HG03280 (cell line): Measurements from ENCODE around the gene MVB12B.

Experiments used
- ATAC-seq: cut with Tn5 transposase; IDR thresholded peaks from one replicate; pipeline ENCODE4 v1.9.1; 2021; ENCODE audit warnings: mild to moderate bottlenecking, moderate library complexity; ENCODE audit not compliant: unreplicated experiment

Gene MVB12B

DNA sequence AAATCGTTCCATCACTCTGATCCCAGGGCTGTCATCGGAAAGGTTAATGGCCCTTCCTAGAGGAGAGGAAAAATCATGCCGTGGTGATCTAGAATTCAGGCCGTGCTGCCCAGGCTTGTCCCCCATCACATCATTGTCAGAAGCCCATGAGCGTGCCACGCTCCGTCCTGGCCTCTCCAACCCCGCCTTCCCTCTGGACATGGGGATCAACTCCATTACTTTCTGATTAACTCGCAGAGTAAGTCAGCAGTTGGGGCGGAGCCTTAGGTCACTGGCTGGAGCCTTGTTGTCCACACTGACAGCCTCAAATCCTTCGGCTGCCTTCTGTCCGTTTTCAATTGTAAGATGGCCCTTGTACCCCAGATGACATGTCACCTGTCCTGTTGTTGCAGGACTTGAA is 75.0 kb downstream of the MVB12B start:
- ATAC-seq, result no peak

DNA sequence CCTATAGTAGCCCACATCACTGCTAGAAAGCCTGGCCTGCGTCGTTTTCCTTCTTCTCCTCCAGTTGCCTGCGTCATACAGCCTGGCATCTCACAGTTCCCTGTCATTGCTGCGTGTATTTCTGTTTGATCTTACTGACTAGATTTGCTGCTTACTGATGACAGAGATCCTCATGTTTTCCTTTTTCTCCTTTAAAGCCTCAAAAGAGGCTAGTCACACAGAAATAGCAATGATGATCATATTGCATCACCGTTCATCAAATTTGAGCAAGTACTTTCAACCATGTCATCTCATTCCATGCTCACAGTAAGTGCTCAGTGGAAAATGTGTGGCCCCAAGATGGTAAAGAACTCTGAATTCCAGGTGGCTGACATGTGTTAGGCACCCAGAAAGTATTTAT is 76.8 kb downstream of the MVB12B start:
- no peak for ATAC-seq

DNA sequence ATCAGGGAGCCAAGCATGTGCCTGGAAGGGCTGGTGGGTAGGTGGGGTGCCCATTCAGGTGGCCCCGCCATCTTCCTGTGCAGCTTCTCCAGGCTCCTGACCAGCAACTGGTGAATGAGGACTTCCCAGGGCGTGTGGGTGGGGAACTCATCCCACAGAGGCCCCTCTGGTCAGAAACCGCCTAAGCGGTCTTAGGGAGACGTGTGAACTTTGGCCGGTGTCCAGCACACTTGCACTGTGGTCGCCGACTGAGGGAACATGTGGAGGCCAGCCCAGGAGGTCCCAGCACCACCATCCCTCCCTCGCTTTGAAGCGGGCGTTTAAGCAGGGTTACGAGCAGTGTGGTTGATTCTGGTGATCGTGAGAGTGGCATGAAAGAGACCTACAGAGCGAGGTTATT is 77.8 kb downstream of the MVB12B start:
- ATAC-seq, result no peak

DNA sequence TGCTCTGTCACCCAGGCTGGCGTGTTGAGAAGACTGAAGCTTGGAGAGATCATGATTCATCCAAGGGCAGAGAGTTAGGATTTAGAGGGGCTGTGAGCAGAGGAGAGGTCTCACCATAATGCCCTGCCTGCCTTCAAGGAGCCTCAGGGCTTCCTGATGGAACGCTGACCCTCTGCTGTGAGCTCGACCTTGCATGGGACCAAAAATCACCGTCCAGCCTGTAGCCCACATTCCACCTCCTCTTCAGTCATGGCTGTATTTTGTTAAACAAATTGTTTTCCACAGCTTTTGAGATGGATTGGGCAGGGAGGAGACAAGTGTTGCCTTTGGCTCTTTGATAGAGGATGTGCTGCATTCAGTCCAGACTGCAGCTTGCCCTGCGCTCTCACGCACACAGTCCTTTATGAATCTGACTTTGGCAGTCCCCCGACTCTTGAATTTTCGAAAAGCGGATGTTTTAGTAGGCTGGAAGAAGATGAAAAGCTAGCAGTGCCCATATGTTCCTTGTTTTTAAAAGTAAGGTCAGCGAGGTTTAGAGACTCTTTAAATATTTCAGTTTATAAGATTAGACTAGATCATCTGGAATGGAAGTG is 79.5 kb downstream of the MVB12B start:
- ATAC-seq, result no peak

DNA sequence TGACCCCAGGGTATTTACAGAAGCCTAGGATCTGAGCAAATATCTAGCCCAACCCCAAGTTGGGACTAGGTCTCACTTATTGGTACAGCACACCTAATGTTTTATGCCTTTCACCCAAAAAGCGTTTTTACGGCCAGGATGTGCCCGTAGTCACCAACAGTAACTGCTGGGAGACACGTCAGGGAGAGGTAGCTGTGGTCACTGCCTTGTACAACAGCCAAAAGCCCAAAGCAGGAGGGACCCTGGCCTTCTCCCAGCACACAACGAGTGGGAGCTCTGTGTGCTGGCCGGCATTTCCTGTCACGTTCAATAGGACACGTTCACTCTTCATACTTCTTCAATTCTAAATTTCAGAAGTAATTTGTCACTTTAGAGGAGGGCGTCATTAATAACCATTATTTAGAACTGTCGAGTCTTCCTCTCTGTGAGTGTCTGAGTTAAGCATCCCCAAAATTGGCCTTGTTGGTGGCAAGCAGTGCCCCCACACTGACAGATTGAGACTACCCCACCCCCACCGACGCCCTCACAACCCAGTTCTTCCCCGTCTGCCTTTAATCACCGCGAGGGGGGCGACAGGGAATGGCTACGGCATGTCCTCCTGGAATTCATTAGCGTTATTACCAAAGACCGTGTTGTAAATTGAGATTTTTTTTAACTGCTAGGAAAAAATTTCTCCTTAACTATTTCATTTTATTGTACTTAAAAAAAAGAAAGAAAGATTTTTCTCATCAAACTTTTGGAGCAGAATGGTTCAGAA is 80.7 kb downstream of the MVB12B start:
- ATAC-seq, result no peak

DNA sequence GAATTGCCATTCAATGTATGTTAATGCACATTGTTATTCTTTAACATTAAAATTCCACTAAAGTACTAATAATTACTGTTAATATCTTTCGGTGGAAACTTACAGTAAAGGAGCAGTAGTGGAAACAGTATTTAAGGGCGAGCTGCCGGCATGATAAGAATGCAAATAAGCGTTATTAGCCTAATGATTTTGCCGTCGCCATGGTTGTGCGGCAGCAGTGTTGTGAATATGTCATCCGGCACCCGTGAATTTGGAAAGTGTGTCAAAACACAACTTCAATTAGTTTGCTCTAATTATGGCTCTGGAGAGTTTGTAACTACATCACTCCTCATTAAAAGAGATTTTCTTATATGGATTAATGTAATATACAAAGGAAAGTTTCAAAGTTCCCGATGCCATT is 81.4 kb downstream of the MVB12B start:
- ATAC-seq, result no peak

DNA sequence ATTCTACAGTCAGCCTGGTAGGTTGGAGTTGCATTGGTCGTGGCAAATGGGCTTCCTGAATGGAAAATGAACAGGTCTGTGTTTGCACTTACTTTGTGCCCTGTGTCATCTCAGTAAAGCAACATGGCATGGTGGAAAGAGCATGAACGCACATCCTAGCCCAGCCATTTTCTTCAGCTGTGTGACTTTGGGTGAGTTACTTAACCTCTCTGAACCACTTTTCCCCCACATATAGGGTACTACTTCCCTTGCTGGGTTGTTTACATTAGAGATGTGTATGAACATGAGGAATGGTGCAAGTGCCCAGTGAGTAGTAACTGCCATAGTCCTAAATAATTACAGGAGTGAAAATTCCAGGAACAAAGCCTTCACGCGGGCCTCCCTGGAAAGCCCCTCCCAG is 83.6 kb downstream of the MVB12B start:
- no peak for ATAC-seq

DNA sequence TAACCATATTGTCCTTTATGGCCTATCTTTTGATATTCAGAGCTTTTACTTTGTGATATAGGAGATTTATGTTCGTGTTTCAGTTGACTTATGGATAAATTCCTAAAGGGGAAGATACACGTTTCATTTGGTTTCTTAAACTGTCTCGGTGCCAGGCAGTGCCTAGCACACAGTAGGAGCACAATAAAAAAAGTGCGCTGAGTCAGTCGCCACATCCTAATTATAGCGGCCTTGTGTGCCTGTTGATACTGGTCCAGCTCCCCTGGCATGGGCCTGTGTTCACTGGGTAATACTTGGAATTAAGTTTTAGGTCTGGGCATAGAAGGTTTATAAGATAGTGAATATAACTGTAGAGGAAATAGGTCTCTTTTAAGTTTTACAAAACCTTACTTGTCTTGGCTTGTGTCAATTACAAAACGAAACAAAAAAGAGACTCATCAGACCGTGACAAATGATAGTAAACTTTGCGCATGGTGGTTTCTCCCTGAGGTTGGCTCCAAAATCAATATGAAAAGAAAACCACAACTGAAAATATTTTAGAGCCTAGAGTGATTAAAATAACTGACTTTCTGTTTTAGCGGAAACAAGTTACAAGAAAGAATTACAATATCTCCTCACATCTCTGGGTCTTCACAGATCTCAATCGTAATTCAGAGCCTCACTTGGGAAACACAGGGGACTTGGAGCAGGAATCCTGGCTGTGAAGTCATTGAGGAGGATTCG is 84.8 kb downstream of the MVB12B start:
- no peak for ATAC-seq

DNA sequence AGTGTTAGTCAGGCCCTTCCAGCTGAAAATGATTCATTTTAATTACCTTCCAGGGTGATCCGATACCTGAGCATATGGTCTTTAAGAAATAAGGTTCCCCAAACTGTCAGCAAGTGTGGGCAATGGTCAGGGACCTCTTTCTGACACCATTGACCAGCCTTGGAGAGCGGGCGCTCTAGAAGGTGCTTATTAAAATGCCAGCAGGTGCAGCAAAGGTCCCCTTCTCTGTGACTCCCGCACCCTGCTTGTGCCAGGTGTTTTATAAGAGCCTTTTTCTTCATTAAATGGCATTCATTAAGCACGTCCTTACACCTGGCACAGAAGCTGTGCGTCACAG is 85.3 kb downstream of the MVB12B start:
- no peak for ATAC-seq

DNA sequence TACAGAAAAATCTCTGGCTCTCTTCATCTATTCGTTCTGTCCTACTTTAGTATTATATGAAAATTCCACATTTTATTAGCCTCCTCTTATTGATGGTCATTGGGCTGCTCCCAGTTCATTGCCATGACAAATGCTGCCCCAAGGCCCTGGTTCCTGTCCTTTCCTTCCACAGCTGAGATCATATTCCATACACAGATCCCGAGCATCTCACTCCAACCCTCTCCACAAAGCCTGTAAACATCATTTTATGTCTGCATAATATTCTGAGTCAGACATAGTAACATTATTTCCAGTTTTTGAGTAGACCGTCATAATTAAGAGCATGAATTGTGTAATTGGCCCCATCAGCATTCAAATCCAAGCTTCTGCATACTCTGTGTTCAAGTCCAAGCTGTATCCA is 86.3 kb downstream of the MVB12B start:
- ATAC-seq, result no peak

DNA sequence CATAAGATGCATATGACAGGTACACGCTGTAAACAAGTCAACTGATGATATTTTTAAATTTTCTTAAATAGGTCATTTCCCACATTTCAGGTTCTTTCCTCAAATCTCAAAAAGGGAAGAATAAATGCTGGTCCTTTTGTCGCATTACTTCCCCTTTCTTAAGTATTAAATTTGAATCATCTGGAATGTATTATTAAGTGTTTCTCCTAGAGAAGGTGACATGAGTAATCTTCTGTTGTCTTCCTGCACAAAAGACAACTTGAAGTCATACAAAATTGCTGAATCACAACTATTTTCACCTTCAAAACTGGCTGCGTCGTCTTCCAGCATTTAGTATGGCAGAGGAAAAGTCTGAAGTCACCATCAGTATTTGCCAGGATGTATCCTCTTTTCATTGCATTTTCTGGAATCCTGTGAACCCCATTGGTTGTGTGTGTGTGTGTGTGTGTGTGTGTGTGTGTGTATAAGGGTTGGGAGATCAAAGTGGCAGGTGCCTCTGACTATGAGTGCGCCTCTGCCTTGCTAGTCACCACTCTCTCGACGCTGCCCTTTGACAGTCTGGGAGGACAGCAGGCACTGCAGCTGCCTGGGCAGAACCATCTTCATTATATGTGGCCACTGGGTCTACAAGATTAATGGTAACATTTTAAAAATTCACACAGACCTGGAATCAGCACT is 86.9 kb downstream of the MVB12B start:
- no peak for ATAC-seq

DNA sequence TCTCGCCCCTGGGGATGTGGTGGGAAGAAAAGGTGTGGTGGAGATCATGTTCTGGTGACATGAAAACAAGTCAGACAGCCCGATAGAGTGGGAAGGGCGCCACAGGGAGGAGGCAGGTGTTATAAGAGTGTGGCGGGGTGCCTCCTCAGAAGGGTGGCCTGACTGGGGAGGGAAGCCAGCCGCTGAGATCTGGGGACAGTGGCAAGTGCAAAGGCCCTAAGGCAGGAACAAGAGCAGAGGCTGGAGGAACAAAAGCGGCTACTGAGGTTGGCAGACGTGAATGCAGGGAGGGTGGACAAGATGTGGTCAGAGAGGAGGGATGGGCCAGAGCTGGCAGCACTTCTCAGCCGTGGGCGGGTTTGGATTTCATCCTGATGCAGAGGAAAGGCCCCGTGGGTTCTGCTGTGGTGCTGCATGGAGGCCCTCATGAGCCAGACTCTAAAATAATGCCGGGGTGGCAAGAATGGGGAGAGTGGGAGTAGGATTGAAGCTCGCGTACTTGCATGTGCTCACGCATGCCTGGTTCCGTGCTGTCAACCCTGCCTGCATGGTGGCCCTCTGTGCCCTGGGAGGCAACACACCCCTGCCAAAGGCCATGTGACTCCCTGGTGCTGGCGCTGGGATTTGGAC is 89.2 kb downstream of the MVB12B start:
- no peak for ATAC-seq

DNA sequence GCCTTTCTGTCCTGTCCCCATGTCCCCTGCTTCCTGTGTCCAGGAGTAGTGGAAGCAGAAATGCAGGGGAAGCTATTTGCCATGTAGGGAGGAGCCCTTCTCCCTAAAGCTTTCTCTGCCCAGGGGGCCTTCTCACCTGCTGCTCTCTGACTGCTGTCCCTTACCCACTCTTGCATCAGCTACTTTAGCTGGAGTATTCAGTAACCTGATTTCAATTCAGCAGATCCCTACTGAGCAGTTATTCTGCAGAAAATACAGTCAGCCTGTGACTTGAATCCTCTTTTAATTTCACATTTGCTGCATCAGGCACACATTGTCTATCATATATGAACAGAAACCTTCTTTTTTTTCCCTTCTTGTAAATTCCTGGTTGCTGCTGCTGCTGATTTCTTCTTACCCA is 90.4 kb downstream of the MVB12B start:
- no peak for ATAC-seq

DNA sequence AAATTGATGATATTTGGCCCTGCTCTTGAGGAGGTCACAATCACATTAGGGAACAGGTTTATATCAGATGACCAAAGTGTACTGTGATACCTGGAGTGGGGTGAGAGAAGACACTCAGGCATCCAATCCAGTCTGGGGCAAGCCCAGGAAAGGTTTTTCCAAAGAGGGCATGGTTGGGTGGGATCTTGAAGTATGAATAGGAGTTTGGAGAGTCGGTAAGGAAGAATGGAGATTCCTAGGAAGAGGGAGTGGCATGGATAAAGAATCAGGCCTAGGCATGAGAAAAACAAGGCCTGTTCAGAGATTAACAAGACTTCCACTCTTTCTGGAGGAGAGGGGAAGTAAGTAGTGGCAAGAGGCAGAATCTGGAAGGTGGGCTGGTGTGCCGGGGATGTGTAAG is 91.1 kb downstream of the MVB12B start:
- ATAC-seq, result no peak

DNA sequence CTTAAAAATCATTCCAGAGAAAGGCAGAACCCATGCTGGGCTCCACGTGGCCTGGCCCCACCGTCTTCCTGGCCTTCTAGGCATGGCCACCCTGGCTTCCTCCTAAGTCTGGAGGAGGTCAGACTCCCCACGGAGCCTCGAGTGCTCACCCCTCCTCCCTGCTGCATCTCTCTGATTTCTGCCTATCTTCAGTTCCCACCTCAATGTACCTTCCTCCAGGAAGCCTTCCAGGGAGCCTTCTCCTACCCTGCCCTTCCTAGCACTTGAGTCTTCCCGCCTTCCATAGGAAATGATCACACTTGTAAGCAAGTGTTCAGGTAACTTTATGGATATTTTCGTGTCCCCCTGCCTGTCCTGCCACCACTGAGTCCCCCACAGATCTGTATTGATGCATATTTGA is 92.0 kb downstream of the MVB12B start:
- no peak for ATAC-seq

DNA sequence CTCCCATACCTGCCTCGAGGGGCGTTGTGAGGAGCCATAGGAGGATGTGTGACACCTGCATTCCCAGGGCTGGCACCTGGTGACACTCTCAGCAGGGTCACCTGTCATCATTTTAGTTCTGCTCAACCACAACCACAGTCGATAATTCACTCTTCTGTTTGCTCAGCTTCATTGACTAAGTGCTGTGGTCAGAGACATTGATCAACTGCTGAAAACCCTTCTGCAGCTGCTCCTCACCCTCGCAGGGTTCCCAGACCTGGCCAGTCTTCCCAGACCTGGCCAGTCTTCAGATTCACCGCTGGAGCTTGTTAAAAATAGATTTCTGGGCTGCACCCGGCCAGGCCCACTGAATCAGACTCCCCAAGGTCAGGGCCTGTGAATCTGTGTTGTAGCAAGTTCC is 92.8 kb downstream of the MVB12B start:
- ATAC-seq, result no peak

DNA sequence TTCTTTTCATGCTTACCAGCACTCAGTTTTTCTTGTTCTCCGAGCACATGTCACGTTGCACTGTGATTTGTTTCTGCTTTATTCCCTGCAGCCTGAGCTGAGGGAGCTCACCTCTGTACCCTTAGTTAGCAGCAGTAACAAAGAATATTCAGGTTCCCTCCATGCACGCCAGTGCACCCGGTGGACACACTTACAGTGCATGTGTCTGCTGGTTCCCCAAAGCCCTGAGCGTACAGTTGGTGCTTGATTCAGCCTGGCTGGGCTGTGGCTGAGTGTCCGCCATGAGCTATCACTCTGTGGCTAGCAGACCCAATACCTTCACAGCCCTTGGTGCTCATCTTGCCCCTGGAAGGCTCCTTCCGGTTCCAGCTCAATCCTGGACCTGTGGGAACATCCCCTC is 93.5 kb downstream of the MVB12B start:
- no peak for ATAC-seq

DNA sequence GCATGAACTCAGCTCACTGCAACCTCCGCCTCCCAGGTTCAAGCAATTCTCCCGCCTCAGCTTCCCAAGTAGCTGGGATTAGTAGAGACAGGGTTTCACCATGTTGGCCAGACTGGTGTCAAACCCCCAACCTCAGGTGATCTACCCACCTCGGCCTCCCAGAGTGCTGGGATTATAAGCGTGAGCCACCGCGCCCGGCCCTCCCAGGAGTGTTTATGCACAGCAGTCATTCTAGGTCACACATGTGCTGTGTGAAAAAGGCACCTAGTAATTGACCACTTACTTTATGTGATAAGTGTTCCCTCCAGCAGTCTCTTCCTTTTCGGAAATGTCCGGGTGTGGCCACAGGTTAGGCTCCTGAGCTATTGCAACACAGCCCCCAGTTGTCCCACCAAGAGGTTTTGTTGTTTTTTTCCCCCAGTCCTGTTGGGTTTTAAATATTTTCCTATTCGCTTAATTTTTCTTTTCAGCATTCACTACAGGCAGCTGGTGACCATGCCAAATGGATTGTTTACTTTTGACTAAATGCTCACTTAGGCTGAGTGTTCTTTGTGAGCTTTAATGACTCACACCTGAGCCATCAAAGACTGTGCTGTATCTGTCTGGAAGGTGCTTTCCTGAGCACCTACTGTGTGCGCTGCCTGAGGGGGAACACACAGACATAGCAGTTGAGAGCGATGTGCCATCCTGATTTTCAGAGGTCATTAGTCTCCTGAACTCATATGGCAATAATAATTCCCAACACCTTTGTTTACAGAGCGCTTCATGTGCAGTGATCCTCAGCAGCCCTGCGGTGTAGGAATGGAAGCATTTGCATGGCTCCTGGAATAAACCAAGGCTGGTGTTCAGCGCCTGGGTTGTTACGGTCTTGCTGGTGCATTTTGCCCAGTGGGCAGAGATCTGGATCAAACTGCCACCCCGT is 94.3 kb downstream of the MVB12B start:
- no peak for ATAC-seq

DNA sequence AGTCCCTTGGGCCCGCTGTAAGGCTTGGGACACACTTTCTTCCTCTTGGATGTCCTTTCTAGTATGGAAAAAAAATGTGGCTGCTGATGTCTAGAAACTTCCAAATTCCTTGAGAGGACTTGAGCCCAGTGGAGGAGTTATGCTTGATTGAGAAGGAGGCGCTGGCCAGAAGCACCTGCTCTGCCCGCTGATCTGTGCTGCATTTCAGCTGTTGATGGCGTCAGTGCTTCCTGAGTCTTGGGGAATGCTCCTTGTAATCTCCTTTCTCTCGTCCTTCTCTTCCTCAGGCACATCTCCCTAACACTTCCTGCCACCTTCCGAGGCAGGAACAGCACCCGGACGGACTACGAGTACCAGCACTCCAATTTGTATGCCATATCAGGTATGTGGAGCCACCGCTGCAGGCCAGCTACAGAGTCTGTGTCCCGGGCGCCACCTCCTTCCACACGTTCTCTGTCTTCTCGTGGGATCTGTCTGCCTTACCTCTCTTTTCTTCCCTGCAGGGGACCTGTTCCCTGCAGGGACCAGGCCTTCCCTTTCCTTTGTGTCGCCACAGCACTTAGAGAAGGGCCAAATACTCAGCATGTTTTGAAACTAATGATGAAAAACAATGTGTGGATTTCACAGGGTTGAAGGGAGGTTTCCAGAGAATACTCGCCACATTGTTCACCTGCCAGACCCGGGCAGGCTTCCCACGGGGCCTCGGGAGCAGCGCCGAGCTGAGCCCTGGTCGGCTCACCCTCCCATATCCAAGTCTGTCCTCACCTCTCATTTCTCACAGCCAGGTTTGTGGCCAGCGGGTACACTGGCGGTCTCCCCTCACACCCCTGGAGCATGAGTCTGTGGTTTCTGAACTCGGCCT is 95.2 kb downstream of the MVB12B start:
- ATAC-seq, result no peak
